Endothelial cell (in vitro differentiated cells): Measurements from ENCODE around the gene AKAP6. TPM values are rescaled to one million over a fixed set of nuclear protein-coding genes. Genes with fewer than 3 reads are reported as not detected.
A peak's percentile ranks its signal among the peaks of the same experiment; 100 is the strongest.

Source experiments
- DNase-seq: peaks from one replicate; pipeline ENCODE4 v3.0.0; 2021; ENCODE audit warnings: low spot score
- H3K27ac Mint-ChIP-seq: one replicate; pipeline ENCODE4 v1.8.0; 2021; ENCODE audit warnings: mixed read lengths, inconsistent platforms; ENCODE audit not compliant: unreplicated experiment
- H3K27me3 Mint-ChIP-seq: one replicate; pipeline ENCODE4 v1.8.0; 2021; ENCODE audit warnings: mild to moderate bottlenecking, moderate library complexity, mixed read lengths, inconsistent platforms; ENCODE audit not compliant: unreplicated experiment
- H3K36me3 Mint-ChIP-seq: one replicate; pipeline ENCODE4 v1.8.0; 2021; ENCODE audit warnings: mild to moderate bottlenecking, low read depth, mixed read lengths, inconsistent platforms; ENCODE audit not compliant: unreplicated experiment
- H3K4me1 Mint-ChIP-seq: one replicate; pipeline ENCODE4 v1.8.0; 2021; ENCODE audit warnings: mild to moderate bottlenecking, mixed read lengths, inconsistent platforms; ENCODE audit not compliant: unreplicated experiment
- H3K4me3 Mint-ChIP-seq: one replicate; pipeline ENCODE4 v1.8.0; 2021; ENCODE audit warnings: mild to moderate bottlenecking, mixed read lengths, inconsistent platforms; ENCODE audit not compliant: unreplicated experiment
- H3K9me3 Mint-ChIP-seq: one replicate; pipeline ENCODE4 v1.8.0; 2021; ENCODE audit warnings: mixed read lengths, inconsistent platforms; ENCODE audit not compliant: unreplicated experiment
- CTCF ChIP-seq: fragments of 200-600 bp; sonication (generic); IDR thresholded peaks from one replicate; pipeline ENCODE4 v1.5.0; 2021; ENCODE audit warnings: antibody characterized with exemption; ENCODE audit not compliant: unreplicated experiment
- total RNA-seq: library from RNA; stranded (reverse); fragmentation: NEBNext Ultra II Directional; extraction: Animal tissue kit (Norgen Biotek cat#: 25700); gene quantifications from one replicate; pipeline ENCODE4 v1.2.1, GENCODE V29; 2021; ENCODE audit not compliant: unreplicated experiment

Gene AKAP6
- total RNA-seq, 1 donor from 2014 or later, result 4.4 TPM

GRCh38 chr14:32820181-32820580 lies 491.1 kb downstream of the AKAP6 start:
- Mint-ChIP-seq H3K27ac (no peak overlapping the region), H3K4me1 (peaks cover 12% of the 10 kb centered on the region), H3K27me3 (peaks cover 3% of the 10 kb centered on the region), H3K36me3 (no peaks in the 10 kb centered on the region), H3K4me3 (no peak overlapping the region), H3K9me3 (no peaks in the 10 kb centered on the region)
- DNase-seq, result no peak
- no peak for TF ChIP-seq CTCF

- peaks cover 3% of the 10 kb centered on the region for H3K27me3 Mint-ChIP-seq
- H3K4me3 Mint-ChIP-seq, result no peak overlapping the region
- peaks cover 12% of the 10 kb centered on the region for H3K4me1 Mint-ChIP-seq
- DNase-seq, result no peak
- no peaks in the 10 kb centered on the region for H3K9me3 Mint-ChIP-seq
- no peak overlapping the region for H3K27ac Mint-ChIP-seq
- TF ChIP-seq CTCF, result no peak
- H3K36me3 Mint-ChIP-seq, result no peaks in the 10 kb centered on the region
Measured at GRCh38 chr14:32820682-32821081, 491.6 kb downstream of the AKAP6 start.

GRCh38 chr14:32821964-32822653 lies 493.0 kb downstream of the AKAP6 start:
- Mint-ChIP-seq H3K4me1 (peaks cover 12% of the 10 kb centered on the region), H3K9me3 (no peaks in the 10 kb centered on the region), H3K27ac (no peak overlapping the region), H3K36me3 (no peaks in the 10 kb centered on the region), H3K27me3 (peaks cover 3% of the 10 kb centered on the region), H3K4me3 (no peak overlapping the region)
- no peak for DNase-seq
- no peak for TF ChIP-seq CTCF

- H3K9me3 Mint-ChIP-seq, result no peaks in the 10 kb centered on the region
- no peaks in the 10 kb centered on the region for H3K36me3 Mint-ChIP-seq
- H3K27me3 Mint-ChIP-seq, result peaks cover 3% of the 10 kb centered on the region
- H3K27ac Mint-ChIP-seq, result no peak overlapping the region
- DNase-seq, result no peak
- no peak overlapping the region for H3K4me3 Mint-ChIP-seq
- TF ChIP-seq CTCF, result no peak
- H3K4me1 Mint-ChIP-seq, result peaks cover 12% of the 10 kb centered on the region
Measured at GRCh38 chr14:32823706-32824105, 494.6 kb downstream of the AKAP6 start.

- Mint-ChIP-seq H3K36me3 (no peaks in the 10 kb centered on the region), H3K4me3 (no peak overlapping the region), H3K4me1 (peaks cover 12% of the 10 kb centered on the region), H3K27me3 (peaks cover 3% of the 10 kb centered on the region), H3K9me3 (no peaks in the 10 kb centered on the region), H3K27ac (peak overlapping the region; percentile 13)
- no peak for TF ChIP-seq CTCF
- DNase-seq, result no peak
Measured at GRCh38 chr14:32824195-32824594, 495.1 kb downstream of the AKAP6 start.
